ENCODE results near the gene GRAP2. TPM values are rescaled to one million over a fixed set of nuclear protein-coding genes. Genes with fewer than 3 reads are reported as not detected.

GRAP2 gene
- polyA plus RNA-seq, 1 donor = 0.79 TPM

DNA sequence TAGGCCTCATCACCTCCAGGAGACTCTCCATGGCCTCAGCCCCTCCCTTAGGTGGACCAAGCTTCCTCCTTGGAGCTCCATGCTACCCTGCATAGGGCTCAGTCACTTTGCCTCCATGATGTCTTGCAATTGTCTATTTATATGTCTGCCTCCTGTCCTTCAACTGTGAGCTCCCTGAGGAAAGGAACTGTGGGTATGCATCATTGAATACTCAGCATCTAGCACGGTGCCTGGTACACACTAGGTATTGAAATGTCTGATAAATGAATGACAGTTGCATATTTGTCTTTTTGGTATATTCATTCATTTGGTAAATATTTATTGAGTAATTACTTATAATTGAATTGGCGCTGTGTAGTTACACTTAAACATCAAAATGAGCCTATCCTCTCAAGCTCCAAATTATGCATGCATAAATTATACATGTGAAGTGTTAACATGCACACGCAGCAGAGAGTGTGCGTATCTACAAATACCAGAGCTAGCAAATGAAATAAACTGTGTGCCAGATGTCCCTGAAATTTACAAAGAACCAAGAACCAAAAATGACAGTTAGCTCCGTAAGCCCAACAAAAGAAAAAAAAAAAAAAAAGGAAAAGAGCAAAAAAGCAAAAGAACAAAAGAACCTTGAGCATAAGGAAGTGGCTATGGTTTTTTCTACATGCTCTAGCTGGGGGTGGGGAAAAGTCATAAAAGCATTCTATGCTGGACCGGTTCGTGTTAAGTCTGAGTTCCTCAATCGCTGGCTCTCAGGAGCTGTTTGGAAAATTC is 25.2 kb downstream of the GRAP2 start:
- no peak for DNase-seq

GRCh38 chr22:39926753-39927152 is 25.9 kb downstream of the GRAP2 start:
- DNase-seq = no peak

- DNase-seq = no peak
Measured at GRCh38 chr22:39927544-39927943, 26.7 kb downstream of the GRAP2 start.

- no peak for DNase-seq
Measured at GRCh38 chr22:39928536-39929520, 27.9 kb downstream of the GRAP2 start.

DNA sequence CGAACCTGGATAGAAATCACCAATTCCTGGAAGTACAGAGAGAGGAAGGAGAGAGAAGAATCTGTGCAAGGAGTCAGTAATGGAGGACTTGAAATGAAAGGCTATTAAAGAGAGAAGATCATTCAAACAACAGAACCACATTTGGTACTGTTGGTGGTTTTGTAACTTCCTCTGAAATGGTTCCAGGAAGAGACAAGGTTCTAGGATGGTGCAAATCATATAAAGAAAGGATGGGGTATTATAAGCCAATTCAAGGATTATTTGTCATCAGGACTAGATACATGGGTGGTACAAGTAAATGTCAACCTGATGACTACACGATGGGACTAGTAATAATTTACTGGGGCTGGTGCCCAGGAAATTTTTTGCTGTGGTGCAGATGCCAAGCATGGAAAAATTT is 30.4 kb downstream of the GRAP2 start:
- DNase-seq = no peak

- DNase-seq = no peak
Measured at GRCh38 chr22:39932166-39932565, 31.3 kb downstream of the GRAP2 start.

DNA sequence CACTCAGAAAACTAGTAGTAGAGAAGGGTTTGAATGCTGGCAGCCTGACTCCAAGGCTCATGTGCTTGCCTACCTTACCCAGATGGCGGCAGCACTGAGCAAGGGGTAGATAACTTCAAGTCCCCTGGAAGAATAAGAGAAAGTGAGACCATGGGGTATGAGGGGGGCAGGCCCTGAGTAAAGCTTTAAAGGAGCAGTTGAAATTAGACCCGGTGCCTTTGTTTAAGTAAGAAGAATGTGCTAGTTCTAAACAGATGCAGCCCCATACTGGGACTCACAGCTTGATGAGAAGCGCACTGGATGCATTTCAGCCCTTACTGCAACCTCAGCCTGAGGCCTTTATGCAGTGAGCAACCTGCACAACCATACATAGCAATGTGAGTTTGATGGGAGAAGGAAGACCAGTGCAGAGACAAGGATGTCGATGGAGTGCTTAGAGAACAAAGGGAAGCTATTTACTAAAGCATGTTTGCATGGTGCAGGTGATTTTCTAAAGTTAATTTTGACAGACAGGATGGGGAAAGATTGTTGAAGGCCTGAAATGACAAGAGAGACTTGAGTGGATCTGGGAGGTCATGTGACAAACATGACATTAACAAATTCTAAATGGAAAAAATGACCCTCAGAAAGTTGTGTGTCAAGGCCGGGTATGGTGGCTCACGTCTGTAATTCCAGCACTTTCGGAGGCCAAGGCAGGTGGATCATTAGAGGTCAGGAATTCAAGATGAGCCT is 32.2 kb downstream of the GRAP2 start:
- DNase-seq = no peak

GRCh38 chr22:39933741-39934140 is 32.9 kb downstream of the GRAP2 start:
- DNase-seq = no peak

DNA sequence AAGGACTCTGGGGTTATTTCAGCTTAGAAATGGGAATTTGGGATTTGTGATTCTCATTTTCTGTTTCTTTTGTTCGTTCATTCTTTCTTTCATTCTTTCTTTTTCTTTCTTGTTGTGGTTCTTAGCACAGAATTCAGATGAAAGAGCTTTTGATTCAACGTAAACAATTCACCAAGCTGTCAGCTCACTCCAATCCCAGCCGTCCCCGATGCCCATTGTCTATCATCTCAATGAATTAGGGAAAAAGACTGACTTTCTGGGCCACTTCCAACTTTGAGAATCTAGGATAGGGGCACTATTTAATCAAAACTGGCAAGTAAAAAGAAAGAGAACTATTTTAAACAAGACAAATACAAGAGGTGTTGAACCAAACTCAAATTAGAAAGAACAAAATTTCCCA is 34.2 kb downstream of the GRAP2 start:
- DNase-seq = no peak

DNA sequence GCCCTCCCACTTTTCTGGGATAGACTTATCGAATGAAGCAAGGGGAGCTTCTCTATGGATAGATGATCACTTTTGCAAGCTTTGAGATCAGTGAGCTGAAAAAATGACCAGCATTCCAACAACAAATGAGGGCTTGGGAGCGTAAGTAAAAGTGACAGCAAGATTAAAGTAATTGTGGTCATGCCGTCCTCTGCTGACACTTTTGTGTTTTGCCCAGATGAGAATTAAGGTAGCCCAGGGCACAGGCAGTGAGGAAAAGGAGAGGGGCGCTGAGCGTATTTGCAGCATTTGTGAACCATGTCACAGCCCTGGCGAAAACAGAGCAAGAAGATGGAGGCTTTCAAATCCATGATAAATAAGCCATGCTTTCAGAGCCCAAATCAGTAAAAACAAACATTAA is 34.7 kb downstream of the GRAP2 start:
- DNase-seq = no peak

DNA sequence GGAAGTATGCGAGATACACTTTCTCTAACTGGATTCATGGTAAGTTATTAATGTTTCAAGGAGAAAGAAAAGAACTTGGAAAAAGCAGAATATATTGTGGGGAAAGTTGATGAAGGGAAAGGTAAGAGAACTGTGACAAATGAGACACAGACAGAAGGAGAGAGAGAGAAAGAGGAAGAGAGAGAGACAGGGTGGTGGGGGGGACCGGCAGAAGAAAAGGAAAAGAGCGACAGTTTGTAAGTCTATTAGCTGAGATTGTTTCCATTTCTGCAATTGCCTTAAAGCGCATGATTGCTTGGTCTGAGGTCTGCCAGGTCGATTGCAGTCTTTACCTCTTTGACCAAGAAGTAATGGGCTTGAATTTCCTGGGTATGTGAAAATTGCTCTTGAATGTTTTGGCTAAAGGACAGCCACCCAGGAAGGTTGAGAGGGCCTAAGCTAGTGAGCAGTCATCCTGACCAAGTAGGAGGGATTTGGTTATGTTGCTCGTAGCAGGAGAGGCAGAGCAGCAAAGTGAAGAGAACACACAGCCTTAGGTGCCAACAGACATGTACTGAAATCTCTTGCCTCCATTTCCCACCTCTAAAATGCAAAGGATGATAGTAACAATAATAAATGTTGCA is 35.8 kb downstream of the GRAP2 start:
- DNase-seq = no peak

- DNase-seq = no peak
Measured at GRCh38 chr22:39937906-39938305, 37.0 kb downstream of the GRAP2 start.

DNA sequence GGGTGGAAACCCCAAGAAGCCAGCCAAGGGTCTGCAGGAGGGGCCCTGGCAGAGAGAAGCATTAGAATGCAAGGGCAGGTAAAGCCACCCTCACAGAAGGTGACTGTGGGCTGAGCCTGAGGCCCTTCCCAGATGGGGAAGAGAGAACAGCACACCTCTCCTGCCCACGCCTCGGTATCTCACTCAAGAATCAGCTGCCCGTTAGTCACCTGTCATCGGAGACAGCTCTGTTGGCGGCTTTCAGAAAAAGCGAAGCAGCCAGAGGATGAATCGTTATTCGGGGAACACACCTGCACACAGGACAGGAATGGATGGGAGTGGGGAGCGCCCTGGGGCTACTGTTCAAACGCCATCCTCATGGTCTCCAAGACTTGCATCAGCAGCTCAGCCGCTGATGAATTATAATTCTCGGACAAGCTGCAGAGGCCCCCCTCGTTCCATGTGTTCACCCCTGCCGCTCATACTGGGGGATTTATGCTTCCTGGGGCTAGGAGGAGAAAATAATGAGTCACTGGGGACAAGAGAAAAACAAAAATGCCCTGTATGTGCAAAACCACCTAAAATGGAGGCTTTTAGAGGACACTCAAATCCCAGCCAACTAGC is 37.7 kb downstream of the GRAP2 start:
- DNase-seq = no peak

GRCh38 chr22:39939830-39940229 is 38.9 kb downstream of the GRAP2 start:
- no peak for DNase-seq

GRCh38 chr22:39940757-39941305 is 39.9 kb downstream of the GRAP2 start:
- DNase-seq = no peak

DNA sequence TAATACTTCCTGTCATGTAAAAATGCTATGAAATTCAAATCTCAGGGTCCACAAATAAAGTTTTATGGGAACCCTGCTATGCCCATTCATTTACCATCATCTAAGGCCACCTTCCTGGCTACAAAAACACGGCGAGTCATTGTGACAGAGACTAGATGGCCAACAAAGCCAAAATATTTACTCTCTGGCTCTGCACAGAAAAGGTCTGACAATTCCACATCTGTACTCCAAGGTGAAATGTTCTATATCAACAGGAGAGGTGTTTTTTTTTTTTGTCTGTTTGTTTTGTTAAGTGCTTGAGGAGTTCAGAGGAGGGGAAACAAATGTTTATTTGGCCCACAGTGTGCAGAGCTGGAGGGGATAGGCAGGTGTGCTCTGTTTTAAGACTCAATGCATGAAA is 40.7 kb downstream of the GRAP2 start:
- DNase-seq = no peak

- DNase-seq = no peak
Measured at GRCh38 chr22:39942439-39943230, 41.8 kb downstream of the GRAP2 start.

DNA sequence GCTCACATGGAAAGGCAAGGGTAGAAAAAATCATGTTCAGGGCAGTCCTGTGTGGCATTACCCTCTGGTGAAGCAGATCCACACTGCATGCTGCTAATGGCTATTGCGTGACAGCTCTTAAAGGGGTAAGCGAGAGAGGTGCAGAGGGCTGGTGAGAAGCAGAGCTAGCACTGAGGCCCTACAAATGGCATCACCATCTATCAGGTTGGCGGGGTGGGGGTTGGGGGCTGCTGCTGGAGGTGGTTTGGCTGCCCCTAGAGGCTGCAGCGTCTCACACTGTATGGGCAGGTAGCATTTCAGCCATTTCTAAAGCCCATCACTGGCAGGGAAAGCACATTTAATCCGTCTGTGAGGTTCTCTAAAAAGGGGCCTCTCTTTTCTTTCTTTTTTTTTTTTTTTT is 42.5 kb downstream of the GRAP2 start:
- DNase-seq = no peak

- DNase-seq = no peak
Measured at GRCh38 chr22:39943953-39944872, 43.3 kb downstream of the GRAP2 start.

DNA sequence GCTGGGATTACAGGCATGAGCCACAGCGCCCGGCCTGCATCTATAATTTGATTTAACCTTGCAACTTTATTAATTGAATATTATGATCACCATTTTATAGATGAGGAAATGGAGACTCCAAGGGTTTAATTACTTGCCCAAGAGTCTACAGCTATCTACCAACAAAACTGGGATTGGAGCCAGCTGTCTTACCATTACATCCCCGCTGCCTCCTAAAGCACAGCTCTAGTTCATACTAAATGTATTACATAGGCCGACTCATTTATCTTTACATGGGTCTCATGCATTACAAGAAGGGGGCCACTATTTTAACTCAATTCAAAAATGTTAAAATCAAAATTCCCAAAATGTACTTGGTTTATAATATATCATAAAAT is 45.2 kb downstream of the GRAP2 start:
- DNase-seq = no peak

Data from hindlimb muscle (tissue), 1 donor.